GM12873 (cell line): ENCODE results near the gene SLC2A5.

Experiments used
- CTCF ChIP-seq: IDR thresholded peaks from 2 replicates; pipeline ENCODE4 v1.5.1; 2012; ENCODE audit warnings: low read depth, mild to moderate bottlenecking, moderate library complexity, low read length, control low read depth; ENCODE audit not compliant: insufficient read depth; ENCODE audit errors: missing control alignments

SLC2A5 gene

GRCh38 chr1:9038881-9039760, 30.3 kb downstream of the SLC2A5 start:
- TF ChIP-seq CTCF, result no peak

- TF ChIP-seq CTCF, result no peak
Measured at GRCh38 chr1:9038338-9038650, 31.1 kb downstream of the SLC2A5 start.

GRCh38 chr1:9037476-9038337, 31.7 kb downstream of the SLC2A5 start:
- no peak for TF ChIP-seq CTCF

GRCh38 chr1:9035226-9035625, 34.2 kb downstream of the SLC2A5 start:
- TF ChIP-seq CTCF, result no peak

- no peak for TF ChIP-seq CTCF
Measured at GRCh38 chr1:9033363-9033762, 36.1 kb downstream of the SLC2A5 start.

GRCh38 chr1:9031484-9032259, 37.8 kb downstream of the SLC2A5 start:
- TF ChIP-seq CTCF, result no peak
